GM12872 (cell line): ENCODE data around the gene RAB36.

Experiments used
- CTCF ChIP-seq: IDR thresholded peaks from 3 replicates; pipeline ENCODE4 v1.5.1; 2011; ENCODE audit warnings: low read depth, mild to moderate bottlenecking, low read length, moderate library complexity; ENCODE audit not compliant: insufficient read depth

The RAB36 gene

DNA sequence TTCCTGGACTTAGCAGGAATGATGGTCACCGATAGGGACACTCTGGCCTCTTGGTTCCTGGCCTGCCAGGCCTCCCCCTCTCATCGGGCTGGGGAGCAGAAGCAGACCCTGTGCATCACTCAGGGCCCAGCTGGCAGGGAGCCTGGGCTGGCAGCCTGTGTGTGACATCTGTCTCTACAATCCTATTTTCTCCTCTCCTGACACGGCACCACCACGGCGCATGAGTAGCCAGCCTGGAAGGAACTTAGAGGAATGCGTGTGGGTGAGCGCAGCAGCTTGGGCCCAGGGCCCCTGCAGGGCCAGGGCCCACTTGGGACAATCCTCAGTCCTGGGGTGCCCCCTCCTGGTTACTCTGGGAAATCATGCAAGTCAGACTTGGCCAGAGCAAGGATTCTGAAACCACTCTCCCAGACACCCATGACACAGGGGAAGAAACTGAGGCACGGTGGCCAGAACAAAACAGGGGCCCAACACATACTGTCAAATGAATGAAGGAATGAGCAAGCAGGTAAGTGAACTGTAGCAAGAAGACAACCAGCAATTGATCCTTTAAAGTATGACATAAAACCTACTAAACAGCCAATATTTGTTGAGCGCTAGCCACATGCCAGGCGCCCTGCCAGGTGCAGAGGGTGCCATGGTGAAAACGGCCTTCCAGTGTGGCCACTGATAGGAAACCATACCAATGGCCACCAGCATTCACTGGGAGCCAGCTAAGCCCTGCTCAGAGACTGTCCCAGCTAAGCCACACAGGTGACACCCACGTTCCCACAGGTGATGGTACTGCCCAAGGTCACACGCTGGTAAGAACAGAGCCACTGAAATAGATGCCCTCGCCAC, 16.8 kb upstream of the RAB36 start:
- TF ChIP-seq CTCF, result peak; percentile 81

DNA sequence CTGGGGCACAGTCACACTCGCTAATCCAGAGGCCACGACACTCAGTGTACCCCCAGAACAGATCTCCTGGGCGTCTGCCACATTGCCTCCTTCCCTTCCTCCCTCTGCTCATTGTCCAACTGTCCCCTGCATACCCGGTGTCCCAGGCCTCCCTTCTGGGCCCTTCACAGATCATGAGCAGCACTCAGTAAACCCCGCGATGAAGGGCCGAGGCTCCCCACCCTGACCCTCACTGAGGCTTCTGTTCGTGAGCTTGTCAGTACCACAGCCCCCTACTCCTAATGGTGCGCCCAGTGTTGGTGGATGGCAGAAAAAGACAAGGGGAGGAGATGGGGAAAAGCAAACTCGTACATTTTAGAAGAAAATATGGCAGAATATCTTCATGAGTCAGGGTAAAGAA, 16.1 kb upstream of the RAB36 start:
- TF ChIP-seq CTCF, result no peak

- no peak for TF ChIP-seq CTCF
Observed at GRCh38 chr22:23130697-23131096, 14.6 kb upstream of the RAB36 start.

- no peak for TF ChIP-seq CTCF
Observed at GRCh38 chr22:23131931-23132330, 13.3 kb upstream of the RAB36 start.

DNA sequence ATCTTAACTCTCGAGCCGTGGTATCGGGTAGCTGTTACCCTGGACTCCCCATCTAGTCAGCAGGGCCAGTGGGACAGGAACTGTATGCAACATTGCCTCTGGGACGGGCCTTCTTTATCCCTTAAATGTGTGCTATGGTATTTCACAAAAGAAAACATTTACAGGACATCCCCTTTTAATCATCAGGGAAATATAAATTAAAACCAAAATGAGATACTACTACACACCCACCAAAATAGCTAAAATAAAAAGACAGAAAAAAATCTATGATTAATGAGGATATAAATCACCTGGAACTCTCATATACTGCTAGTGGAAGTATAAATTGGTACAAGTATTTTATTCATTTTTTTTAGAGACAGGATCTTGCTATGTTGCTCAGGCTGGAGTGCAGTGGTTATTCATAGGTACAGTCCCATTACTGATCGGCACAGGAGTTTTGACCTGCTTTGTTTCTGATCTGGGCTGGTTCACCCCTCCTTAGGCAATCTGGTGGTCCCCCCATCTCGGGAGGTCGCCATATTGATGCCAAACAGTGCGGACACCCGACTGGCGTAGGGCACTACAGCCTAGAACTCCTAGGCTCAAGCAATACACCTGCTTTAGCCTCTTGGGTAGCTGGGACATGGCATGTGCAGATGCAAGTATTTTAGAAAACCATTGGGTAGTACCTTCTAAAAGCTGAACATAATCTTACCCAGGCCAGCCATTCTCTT, 12.7 kb upstream of the RAB36 start:
- no peak for TF ChIP-seq CTCF

DNA sequence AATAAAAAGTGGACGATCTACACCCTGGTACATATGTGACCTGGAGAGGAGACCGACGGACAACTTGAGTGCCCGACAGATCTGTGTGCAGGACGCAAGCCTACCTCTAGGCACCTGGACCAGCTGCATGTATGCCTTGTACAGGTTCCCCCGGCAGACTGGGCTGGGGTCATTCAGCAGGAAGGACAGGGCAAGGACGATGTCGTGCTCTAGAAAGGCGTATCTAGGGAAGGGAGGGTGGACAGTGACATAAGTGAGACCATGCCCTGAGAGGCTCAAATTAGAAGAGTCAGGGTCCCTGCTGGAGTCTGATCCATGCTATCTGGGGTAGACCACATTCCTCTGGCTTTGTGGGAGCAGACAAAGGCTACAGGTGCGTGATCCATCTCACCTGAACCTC, 11.4 kb upstream of the RAB36 start:
- no peak for TF ChIP-seq CTCF

- no peak for TF ChIP-seq CTCF
Observed at GRCh38 chr22:23137468-23137867, 7.8 kb upstream of the RAB36 start.
